ENCODE measurements around the gene COPE.

Gene COPE

GRCh38 chr19:18898081-18898606 lies 21.0 kb downstream of the COPE start:
- H3K4me1 ChIP-seq (ENCODE audit: insufficient read depth, low read length), result peaks cover 6% of the 10 kb centered on the region
- no peak overlapping the region for H3K4me3 ChIP-seq (ENCODE audit: low read length)
- H3K9ac ChIP-seq (ENCODE audit: low read depth, low read length), result no peak overlapping the region
- peaks cover 17% of the 10 kb centered on the region for H3K27me3 ChIP-seq (ENCODE audit: insufficient read depth, low read length)
- H3K9me3 ChIP-seq (ENCODE audit: insufficient read depth, low read depth, low read length), result no peaks in the 10 kb centered on the region
- H3K27ac ChIP-seq (ENCODE audit: low read depth, low read length), result no peak overlapping the region
- H3K36me3 ChIP-seq (ENCODE audit: insufficient read depth, low read length), result peaks cover 19% of the 10 kb centered on the region; the same call in 1 of the 2 replicates
- 81% methylated on average over 18 of the region's 18 CpGs for WGBS

DNA sequence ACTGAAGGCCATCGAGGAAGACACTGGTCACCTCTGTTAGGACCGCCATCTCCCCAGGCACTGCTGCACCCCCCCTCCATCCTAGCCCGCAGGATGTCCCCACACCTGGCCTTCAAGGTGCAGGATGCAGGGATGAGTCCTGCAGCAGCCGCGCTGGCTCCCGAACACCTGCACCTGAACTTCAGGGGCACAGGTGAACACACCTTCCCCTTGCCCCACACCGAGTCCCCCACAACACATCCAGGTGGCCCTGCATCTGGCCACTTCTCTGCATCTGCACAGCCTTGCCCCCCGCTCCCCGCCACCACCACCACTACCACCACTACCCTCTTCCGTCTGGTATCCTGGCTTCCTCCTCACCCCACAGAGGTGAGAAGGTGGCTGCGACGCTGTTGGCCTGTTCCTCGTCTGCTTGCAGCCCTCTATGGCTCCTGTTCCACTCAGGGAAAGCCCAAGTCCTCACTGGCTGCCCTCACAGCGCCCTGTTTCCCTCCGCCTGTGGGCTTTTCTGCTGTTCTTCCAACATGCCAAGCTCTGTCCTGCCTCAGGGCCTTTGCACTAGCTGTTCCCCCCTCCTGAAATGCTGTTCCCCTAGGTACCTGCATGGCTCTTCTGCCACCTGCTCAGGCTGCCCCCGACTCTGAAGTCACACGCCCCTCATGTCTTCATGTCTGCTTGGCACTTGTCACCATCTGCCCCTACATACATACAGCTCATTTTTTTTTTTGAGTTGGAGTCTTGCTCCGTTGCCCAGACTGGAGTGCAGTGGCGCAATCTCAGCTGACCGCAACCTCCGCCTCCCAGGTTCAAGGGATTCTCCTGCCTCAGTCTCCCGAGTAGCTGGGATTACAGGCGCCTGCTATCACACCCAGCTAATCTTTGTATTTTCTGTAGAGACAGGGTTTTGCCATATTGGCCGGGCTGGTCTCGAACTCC lies 21.8 kb downstream of the COPE start:
- Histone ChIP-seq H3K27me3 (ENCODE audit: insufficient read depth, low read length) (peaks cover 17% of the 10 kb centered on the region), H3K4me3 (ENCODE audit: low read length) (no peak overlapping the region), H3K9me3 (ENCODE audit: insufficient read depth, low read depth, low read length) (no peaks in the 10 kb centered on the region), H3K27ac (ENCODE audit: low read depth, low read length) (no peak overlapping the region), H3K4me1 (ENCODE audit: insufficient read depth, low read length) (peaks cover 6% of the 10 kb centered on the region), H3K9ac (ENCODE audit: low read depth, low read length) (no peak overlapping the region), H3K36me3 (ENCODE audit: insufficient read depth, low read length) (peaks cover 18% of the 10 kb centered on the region; the same call in 1 of the 2 replicates)
- 90% methylated on average over 25 of the region's 25 CpGs for WGBS

GRCh38 chr19:18896421-18896841 lies 22.8 kb downstream of the COPE start:
- no peak overlapping the region for H3K9ac ChIP-seq (ENCODE audit: low read depth, low read length)
- no peak overlapping the region for H3K27ac ChIP-seq (ENCODE audit: low read depth, low read length)
- H3K36me3 ChIP-seq (ENCODE audit: insufficient read depth, low read length), result peaks cover 17% of the 10 kb centered on the region; the same call in 1 of the 2 replicates
- 26% methylated on average over 33 of the region's 33 CpGs for WGBS
- peaks cover 6% of the 10 kb centered on the region for H3K4me1 ChIP-seq (ENCODE audit: insufficient read depth, low read length)
- no peaks in the 10 kb centered on the region for H3K9me3 ChIP-seq (ENCODE audit: insufficient read depth, low read depth, low read length)
- peaks cover 17% of the 10 kb centered on the region for H3K27me3 ChIP-seq (ENCODE audit: insufficient read depth, low read length)
- peak overlapping the region; percentile 69 for H3K4me3 ChIP-seq (ENCODE audit: low read length)

DNA sequence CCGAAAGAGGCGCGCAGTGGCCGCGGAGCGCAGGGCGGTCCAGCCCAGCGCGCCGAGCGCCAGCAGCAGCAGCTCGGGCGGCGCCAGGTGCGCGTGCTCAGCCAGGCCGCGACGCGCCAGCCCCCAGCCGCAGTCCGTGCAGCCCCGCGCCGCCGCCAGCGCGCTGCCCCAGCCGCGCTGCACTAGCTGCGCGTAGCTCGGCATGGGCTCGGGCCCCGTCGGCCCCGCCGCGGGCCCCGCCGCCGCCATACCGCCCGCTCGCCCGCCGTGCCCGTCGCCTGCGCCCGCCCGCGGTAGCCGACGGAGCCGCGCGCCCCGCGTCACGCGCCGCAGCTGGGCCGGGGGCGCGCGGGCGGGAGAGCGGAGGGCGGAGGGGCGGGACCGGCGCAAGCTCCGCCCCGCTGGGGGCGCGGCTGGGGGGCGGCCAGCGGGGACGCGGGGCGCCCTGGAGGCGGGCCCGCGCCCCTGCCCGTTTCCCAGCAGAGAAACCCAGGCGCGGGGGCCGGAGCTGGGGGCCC lies 23.3 kb downstream of the COPE start, which contains the start of gene CERS1:
CERS1 (minus strand) TSS at position 335 of the 518 bp plus-strand sequence; CDS start at position 249, 86 bp downstream.
- no peaks in the 10 kb centered on the region for H3K9me3 ChIP-seq (ENCODE audit: insufficient read depth, low read depth, low read length)
- H3K4me3 ChIP-seq (ENCODE audit: low read length), result peak within 1 kb of the TSS; percentile 69
- H3K4me1 ChIP-seq (ENCODE audit: insufficient read depth, low read length), result peaks cover 6% of the 10 kb centered on the region
- H3K27ac ChIP-seq (ENCODE audit: low read depth, low read length), result no peak within 1 kb of the TSS
- H3K27me3 ChIP-seq (ENCODE audit: insufficient read depth, low read length), result peaks cover 17% of the 10 kb centered on the region
- WGBS, result under 1% methylated on average over 89 of the region's 89 CpGs
- peaks cover 12% of the 10 kb centered on the region; the same call in 1 of the 2 replicates for H3K36me3 ChIP-seq (ENCODE audit: insufficient read depth, low read length)
- H3K9ac ChIP-seq (ENCODE audit: low read depth, low read length), result peak within 1 kb of the TSS; percentile 69

DNA sequence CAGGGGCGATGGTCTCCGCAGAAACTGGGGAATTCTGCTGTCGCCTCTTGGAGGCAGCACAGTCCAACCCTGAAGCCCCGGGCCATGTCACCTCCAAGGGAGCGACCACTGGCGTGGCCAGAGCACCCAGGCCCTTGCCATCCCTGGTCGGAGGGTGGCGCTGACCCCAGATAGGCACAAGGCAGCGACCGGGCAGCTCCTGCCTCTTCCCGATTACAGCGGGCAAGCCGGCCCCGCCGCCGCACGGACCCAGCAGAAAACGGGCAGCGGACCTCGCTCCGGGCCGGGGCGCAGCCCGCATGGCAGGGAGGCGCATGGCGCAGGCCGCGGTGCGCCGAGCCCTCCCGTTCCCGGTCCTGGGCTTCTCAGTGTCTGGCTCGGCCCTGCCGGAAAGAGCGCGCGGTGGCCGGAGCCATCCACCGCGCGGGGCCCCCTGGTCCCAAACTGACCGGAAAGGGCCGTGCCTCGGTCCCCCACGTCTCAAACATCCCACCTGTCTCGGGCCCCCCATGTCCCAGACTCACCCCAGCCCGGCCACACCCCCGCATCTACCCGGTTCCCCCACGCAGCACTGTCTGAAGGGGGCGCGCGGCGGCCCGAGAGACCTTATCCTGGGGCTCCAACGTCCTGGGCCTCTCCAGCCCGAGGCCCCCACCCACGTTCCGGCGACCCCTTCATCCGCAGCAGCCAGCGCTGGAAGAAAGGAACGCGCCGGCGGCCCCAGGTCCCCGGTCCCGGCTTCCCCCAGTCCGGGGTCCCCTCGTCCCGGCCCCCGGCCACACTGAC lies 24.0 kb downstream of the COPE start:
- no peak overlapping the region for H3K27ac ChIP-seq (ENCODE audit: low read depth, low read length)
- peak overlapping the region; percentile 69 for H3K9ac ChIP-seq (ENCODE audit: low read depth, low read length)
- H3K9me3 ChIP-seq (ENCODE audit: insufficient read depth, low read depth, low read length), result no peaks in the 10 kb centered on the region
- H3K4me3 ChIP-seq (ENCODE audit: low read length), result peak overlapping the region; percentile 69
- WGBS, result 1% methylated on average over 72 of the region's 72 CpGs
- peaks cover 6% of the 10 kb centered on the region for H3K4me1 ChIP-seq (ENCODE audit: insufficient read depth, low read length)
- peaks cover 17% of the 10 kb centered on the region for H3K27me3 ChIP-seq (ENCODE audit: insufficient read depth, low read length)
- peaks cover 8% of the 10 kb centered on the region; the same call in 1 of the 2 replicates for H3K36me3 ChIP-seq (ENCODE audit: insufficient read depth, low read length)

DNA sequence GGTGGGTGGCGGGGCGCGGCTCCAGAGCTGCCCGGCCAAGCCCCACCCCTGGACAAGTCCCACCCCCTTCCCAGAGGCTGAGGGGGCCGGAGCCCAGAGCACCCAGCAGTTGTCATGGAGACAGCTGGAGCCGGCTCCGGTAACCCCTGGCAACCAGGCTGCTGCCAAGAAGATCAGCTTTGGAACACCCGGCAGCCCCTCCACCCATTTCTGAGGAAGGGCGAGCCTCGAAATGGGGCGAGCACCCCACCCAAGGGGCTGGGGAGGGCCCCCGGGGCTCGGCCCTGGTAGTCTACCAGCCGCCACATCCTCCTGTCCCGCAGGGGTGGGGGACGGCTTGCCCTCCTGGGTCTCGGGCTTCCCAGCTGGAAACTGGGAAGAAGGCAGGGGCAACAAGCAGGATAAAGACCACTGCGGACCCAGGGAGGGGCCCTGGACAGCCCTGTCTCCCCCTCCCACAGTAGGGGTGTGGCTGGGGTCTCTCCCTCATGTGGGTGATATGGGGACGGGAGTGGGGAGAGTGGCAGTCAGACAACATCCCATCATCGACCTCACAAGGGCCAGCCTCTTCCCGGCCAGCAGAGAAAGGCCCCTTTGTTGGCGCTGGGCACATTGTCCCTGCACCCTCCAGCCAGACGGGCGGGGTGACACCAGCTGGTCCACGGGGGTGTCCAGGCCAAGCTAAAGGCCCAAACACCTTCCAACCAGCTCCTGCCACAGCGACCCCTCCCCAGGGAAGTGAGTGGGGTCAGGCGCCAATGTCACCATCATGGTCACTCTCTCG lies 24.7 kb downstream of the COPE start:
- Histone ChIP-seq H3K9me3 (ENCODE audit: insufficient read depth, low read depth, low read length) (no peaks in the 10 kb centered on the region), H3K9ac (ENCODE audit: low read depth, low read length) (0 out of 2 replicates have a peak overlapping the region, but pooled peaks have one; percentile 69), H3K4me3 (ENCODE audit: low read length) (peak overlapping the region; percentile 69), H3K4me1 (ENCODE audit: insufficient read depth, low read length) (peaks cover 6% of the 10 kb centered on the region), H3K27me3 (ENCODE audit: insufficient read depth, low read length) (peaks cover 17% of the 10 kb centered on the region), H3K36me3 (ENCODE audit: insufficient read depth, low read length) (peaks cover 5% of the 10 kb centered on the region; the same call in 1 of the 2 replicates), H3K27ac (ENCODE audit: low read depth, low read length) (no peak overlapping the region)
- 42% methylated on average over 24 of the region's 28 CpGs for WGBS

DNA sequence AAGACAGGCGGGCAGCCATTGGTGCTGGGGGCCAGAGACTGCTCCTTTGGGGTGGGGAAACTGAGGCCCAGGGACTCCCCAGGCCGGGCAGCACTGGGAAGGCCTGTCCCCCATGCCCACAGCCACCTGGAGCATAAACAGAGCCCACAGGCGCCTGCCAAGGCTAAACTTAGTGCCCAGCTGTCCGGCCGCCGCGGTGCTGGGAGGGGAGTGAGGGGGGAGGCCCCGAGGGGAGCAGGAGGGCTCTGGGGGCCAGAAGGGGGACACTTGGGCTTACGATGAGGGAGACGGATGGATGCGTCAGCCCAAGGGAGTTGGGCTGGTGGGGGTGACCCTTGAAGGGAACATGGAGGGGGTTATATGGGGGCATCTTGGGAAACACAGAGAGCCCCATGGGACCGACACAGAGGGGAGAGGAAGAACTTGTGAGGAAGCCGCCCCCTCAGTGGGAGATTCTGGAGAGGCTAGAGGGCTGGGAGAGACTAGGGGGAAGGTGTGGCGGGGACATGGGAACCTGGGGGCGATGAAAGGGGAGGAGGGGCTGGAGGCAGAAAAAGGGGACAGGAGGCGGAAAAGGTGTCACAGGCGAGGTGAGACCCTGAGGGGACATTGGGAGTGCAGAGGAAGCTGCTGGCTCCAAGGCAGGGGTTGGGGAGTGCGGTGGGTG lies 25.5 kb downstream of the COPE start:
- peaks cover 17% of the 10 kb centered on the region for H3K27me3 ChIP-seq (ENCODE audit: insufficient read depth, low read length)
- H3K36me3 ChIP-seq (ENCODE audit: insufficient read depth, low read length), result peaks cover 4% of the 10 kb centered on the region; the same call in 1 of the 2 replicates
- H3K4me3 ChIP-seq (ENCODE audit: low read length), result no peak overlapping the region
- no peak overlapping the region for H3K27ac ChIP-seq (ENCODE audit: low read depth, low read length)
- 83% methylated on average over 17 of the region's 18 CpGs for WGBS
- no peaks in the 10 kb centered on the region for H3K9me3 ChIP-seq (ENCODE audit: insufficient read depth, low read depth, low read length)
- H3K4me1 ChIP-seq (ENCODE audit: insufficient read depth, low read length), result peaks cover 6% of the 10 kb centered on the region
- no peak overlapping the region for H3K9ac ChIP-seq (ENCODE audit: low read depth, low read length)

DNA sequence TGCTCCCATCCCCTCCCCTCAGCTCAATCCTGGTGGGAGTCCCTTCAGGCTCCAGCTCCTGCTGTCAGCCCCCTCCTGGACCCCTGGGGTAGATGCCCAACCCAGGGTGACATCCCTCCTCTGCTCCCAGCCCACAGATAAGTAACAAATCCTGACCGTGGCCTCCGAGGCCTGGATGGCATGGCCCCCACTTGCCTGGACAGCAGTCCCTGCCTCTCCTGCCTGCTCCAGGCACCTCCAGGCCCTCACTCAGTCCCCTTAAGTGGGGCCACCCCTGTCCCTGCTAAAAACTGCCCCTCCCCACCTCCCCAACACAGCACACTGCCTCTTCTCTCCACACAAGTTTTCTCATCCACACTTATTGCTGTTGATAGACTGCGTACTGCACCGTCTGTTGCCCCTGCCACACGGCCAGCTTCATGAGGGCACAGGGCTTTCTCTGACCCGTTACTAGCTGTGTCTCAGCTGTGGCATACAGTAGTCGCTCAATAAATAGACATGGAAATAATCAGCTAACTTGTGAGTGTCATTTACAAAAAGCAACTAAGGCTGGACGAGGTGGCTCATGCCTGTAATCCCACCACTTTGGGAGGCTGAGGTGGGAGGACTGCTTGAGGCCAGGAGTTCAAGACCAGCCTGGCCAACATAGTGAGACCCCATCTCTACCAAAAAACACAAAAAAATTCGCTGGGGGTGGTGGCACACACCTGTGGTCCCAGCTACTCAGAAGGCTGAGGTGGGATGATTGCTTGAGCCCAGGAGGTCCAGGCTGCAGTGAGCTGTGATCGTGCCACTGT lies 29.0 kb downstream of the COPE start:
- 92% methylated on average over 10 of the region's 10 CpGs for WGBS
- Histone ChIP-seq H3K27ac (ENCODE audit: low read depth, low read length) (no peak overlapping the region), H3K9me3 (ENCODE audit: insufficient read depth, low read depth, low read length) (no peaks in the 10 kb centered on the region), H3K9ac (ENCODE audit: low read depth, low read length) (no peak overlapping the region), H3K36me3 (ENCODE audit: insufficient read depth, low read length) (peaks cover 11% of the 10 kb centered on the region), H3K27me3 (ENCODE audit: insufficient read depth, low read length) (peaks cover 5% of the 10 kb centered on the region; the same call in 1 of the 2 replicates), H3K4me1 (ENCODE audit: insufficient read depth, low read length) (peaks cover 6% of the 10 kb centered on the region), H3K4me3 (ENCODE audit: low read length) (no peak overlapping the region)

- Histone ChIP-seq H3K4me1 (ENCODE audit: insufficient read depth, low read length) (no peaks in the 10 kb centered on the region), H3K9ac (ENCODE audit: low read depth, low read length) (no peak overlapping the region), H3K27me3 (ENCODE audit: insufficient read depth, low read length) (no peaks in the 10 kb centered on the region), H3K27ac (ENCODE audit: low read depth, low read length) (no peak overlapping the region), H3K4me3 (ENCODE audit: low read length) (no peak overlapping the region), H3K9me3 (ENCODE audit: insufficient read depth, low read depth, low read length) (no peaks in the 10 kb centered on the region), H3K36me3 (ENCODE audit: insufficient read depth, low read length) (peaks cover 21% of the 10 kb centered on the region)
- 95% methylated on average over 4 of the region's 4 CpGs for WGBS
Observed at GRCh38 chr19:18886972-18887371, 32.2 kb downstream of the COPE start.

Measured in HUES64 (cell line).